ENCODE results near the gene PCDHGA10. TPM values are rescaled to one million over a fixed set of nuclear protein-coding genes. Genes with fewer than 3 reads are reported as not detected.

The PCDHGA10 gene
- 4.4 TPM for total RNA-seq

DNA sequence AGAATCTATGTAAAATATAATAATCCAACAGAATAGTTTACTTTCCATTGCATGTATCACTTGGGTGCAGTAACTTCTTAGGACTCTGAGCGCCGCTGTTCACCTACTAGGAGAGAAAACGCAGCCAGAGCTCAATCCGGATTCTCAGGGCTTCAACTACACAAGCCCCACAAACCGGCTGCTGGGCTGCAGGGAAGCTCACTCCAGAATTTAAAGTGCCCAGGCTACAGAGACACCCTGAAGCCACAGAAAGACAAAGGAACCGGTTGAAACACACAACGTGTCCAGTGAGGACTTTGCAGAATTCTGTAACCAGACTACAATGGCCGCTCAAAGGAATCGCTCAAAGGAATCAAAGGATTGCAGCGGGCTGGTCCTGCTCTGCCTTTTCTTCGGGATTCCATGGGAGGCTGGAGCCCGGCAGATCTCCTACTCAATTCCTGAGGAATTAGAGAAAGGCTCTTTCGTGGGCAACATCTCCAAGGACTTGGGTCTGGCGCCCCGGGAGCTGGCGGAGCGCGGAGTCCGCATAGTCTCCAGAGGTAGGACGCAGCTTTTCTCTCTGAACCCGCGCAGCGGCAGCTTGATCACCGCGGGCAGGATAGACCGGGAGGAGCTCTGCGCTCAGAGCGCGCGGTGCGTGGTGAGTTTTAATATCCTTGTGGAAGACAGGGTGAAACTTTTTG is at the start of gene PCDHGA10:
TSS of gene PCDHGA10 (plus strand) at position 134 of the 686 bp plus-strand sequence. CDS start at position 323, 189 bp downstream.
- Histone ChIP-seq H3K36me3 (peaks cover 0 to 6% of the 10 kb centered on the region in 2 donors), H3K27ac (no peak within 1 kb of the TSS), H3K9me3 (peaks cover 96 to 100% of the 10 kb centered on the region in 2 donors), H3K27me3 (no peaks in the 10 kb centered on the region), H3K4me1 (no peaks in the 10 kb centered on the region), H3K4me3 (peak within 1 kb of the TSS; percentile 14 to 30)
- intact Hi-C loops (cut with DNase I): no loop called here
- no peak for DNase-seq (ENCODE audit: low spot score in 2 of 2)
- TF ChIP-seq, protein P1, sequence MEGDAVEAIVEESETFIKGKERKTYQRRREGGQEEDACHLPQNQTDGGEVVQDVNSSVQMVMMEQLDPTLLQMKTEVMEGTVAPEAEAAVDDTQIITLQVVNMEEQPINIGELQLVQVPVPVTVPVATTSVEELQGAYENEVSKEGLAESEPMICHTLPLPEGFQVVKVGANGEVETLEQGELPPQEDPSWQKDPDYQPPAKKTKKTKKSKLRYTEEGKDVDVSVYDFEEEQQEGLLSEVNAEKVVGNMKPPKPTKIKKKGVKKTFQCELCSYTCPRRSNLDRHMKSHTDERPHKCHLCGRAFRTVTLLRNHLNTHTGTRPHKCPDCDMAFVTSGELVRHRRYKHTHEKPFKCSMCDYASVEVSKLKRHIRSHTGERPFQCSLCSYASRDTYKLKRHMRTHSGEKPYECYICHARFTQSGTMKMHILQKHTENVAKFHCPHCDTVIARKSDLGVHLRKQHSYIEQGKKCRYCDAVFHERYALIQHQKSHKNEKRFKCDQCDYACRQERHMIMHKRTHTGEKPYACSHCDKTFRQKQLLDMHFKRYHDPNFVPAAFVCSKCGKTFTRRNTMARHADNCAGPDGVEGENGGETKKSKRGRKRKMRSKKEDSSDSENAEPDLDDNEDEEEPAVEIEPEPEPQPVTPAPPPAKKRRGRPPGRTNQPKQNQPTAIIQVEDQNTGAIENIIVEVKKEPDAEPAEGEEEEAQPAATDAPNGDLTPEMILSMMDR (IDR thresholded peaks at IDR 0.05): peak in 2 of 3 experiments; percentile 6 to 12

DNA sequence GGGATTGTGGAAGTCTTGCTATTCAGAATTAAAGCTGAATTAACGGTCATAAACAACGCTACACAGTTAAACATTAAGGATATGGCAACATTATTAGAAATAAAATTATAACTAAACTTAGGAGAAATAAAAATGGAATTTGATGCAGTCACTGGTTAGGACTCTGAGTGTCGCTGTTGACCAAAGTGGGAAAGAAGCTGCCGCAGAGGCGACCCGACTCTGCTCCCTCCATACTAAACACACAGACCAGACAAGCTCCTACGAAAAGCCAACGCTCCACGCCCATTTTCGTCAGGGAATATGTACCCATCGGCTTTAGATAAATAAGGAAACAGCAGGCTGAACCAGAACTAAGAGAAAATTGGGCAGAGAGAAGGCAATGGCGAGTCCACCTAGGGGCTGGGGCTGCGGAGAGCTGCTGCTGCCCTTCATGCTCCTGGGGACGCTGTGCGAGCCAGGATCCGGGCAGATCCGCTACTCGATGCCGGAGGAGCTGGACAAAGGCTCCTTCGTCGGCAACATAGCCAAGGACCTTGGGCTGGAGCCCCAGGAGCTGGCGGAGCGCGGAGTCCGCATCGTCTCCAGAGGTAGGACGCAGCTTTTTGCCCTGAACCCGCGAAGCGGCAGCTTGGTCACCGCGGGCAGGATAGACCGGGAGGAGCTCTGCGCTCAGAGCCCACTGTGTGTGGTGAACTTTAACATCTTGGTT is 48.7 kb upstream of the PCDHGA10 start, which contains the start of gene PCDHGA5:
TSS of gene PCDHGA5 (plus strand) at position 211 of the 709 bp plus-strand sequence. CDS start at position 380, 169 bp downstream.
- H3K36me3 ChIP-seq: no peaks in the 10 kb centered on the region
- intact Hi-C loops (cut with DNase I): no loop called here
- H3K27me3 ChIP-seq: no peaks in the 10 kb centered on the region
- no peaks in the 10 kb centered on the region for H3K4me1 ChIP-seq
- DNase-seq (ENCODE audit: low spot score in 2 of 2): no peak
- no peak within 1 kb of the TSS for H3K27ac ChIP-seq
- TF ChIP-seq, protein P1 (IDR thresholded peaks at IDR 0.05): no peak
- peak within 1 kb of the TSS; percentile 31 to 35 for H3K4me3 ChIP-seq
- peaks cover 93 to 98% of the 10 kb centered on the region in 2 donors for H3K9me3 ChIP-seq

DNA sequence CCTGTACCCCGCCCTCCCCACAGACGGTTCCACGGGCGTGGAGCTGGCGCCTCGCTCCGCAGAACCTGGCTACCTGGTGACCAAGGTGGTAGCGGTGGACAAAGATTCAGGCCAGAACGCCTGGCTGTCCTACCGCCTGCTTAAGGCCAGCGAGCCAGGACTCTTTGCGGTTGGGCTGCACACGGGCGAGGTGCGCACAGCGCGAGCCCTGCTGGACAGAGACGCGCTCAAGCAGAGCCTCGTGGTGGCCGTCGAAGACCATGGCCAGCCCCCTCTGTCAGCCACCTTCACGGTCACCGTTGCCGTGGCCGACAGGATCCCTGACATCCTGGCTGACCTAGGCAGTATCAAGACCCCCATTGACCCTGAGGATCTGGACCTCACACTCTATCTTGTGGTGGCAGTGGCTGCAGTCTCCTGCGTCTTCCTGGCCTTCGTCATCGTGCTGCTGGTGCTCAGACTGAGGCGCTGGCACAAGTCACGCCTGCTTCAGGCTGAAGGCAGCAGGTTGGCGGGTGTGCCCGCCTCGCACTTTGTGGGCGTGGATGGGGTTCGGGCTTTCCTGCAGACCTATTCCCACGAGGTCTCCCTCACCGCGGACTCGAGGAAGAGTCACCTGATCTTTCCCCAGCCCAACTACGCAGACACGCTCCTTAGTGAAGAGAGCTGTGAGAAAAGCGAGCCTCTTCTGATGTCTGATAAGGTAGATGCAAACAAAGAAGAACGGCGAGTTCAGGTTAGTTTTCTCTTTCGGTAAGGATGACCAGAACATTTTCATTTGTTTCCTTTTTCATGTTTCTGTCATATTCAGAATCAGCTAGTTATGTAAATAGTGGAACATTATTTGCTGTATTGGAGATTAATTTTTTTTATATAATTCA is 46.5 kb upstream of the PCDHGA10 start:
- TF ChIP-seq, protein P1 (IDR thresholded peaks at IDR 0.05): no peak
- Histone ChIP-seq H3K4me3 (peak overlapping the region in 1 of 2 donors; percentile 13), H3K9me3 (peaks cover 93 to 98% of the 10 kb centered on the region in 2 donors)

DNA sequence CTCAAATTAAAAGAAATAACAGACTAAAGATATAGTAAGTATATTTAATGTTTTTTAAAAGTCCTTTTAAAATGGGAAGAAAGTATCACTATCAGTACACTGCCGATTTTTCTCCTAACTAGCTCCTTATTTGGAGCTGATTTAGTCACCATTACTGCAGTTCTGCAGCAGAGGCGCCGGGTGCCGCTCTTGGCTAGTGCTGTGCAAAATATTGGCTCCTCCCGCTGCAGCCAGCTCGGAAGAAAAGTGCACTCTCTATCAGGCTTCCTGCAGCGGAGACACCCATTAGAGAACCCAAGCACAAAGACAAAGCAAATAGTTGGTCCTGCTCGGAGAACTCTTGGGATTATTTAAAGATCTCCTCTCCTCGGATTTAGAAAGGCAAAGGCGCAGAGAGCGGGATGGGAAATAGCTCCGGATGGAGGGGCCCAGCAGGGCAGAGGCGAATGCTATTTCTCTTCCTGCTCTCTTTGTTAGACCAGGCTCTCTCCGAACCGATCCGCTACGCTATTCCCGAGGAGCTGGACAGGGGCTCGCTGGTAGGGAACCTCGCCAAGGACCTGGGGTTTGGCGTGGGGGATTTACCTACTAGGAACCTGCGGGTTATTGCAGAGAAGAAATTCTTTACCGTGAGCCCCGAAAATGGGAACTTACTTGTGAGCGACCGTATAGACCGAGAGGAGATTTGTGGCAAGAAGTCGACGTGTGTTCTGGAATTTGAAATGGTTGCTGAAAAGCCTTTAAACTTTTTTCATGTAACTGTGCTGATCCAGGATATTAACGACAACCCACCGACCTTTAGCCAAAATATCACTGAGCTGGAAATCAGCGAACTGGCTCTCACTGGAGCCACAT is 42.6 kb upstream of the PCDHGA10 start, which contains the start of gene PCDHGB3:
TSS of gene PCDHGB3 (plus strand) at position 249 of the 855 bp plus-strand sequence. CDS start at position 402, 153 bp downstream.
- no peaks in the 10 kb centered on the region for H3K4me1 ChIP-seq
- peak within 1 kb of the TSS; percentile 14 to 24 for H3K4me3 ChIP-seq
- TF ChIP-seq, protein P1 (IDR thresholded peaks at IDR 0.05): no peak
- H3K9me3 ChIP-seq: peaks cover 94 to 100% of the 10 kb centered on the region in 2 donors
- no peak within 1 kb of the TSS for H3K27ac ChIP-seq
- intact Hi-C loops (cut with DNase I): no loop called here
- no peaks in the 10 kb centered on the region for H3K36me3 ChIP-seq
- no peak for DNase-seq (ENCODE audit: low spot score in 2 of 2)
- H3K27me3 ChIP-seq: no peaks in the 10 kb centered on the region

More for the DNA sequence above, 46.5 kb upstream of the PCDHGA10 start:
- no peak for DNase-seq (ENCODE audit: low spot score in 2 of 2)
- no peaks in the 10 kb centered on the region for H3K27me3 ChIP-seq
- no peaks in the 10 kb centered on the region for H3K36me3 ChIP-seq
- no peak overlapping the region for H3K27ac ChIP-seq
- intact Hi-C loops (cut with DNase I): no loop called here
- no peaks in the 10 kb centered on the region for H3K4me1 ChIP-seq
